ENCODE results near the gene PDCL3.

The PDCL3 gene

DNA sequence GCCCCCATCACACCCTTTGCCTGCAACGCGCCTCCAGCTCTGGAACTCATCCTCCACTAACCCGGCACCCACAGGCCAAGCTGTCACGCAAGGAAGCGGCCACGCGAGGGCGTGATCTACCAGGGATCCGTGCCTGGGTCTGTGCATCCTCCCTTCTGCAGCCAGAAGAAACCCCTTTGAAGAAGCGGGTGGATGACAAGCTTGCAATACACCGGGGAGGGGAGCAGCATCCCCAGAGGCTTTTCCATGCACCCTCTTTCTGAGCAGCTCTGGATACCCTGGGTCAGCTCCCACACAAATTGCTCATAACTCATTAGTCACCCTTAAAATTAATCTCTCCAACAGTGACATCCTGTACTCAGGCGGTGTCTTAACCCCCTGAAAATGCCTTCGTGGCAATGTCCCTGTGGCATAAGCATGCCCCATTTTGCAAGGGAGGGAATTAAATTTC is 47.6 kb downstream of the PDCL3 start:
- in situ Hi-C loops (cut with MboI; ENCODE audit: low sequenced_read_pairs): loop anchor here (10.0 to 25.0 kb wide), 2 partner anchors 374 to 577 kb away; no protein-coding TSS in a partner anchor

DNA sequence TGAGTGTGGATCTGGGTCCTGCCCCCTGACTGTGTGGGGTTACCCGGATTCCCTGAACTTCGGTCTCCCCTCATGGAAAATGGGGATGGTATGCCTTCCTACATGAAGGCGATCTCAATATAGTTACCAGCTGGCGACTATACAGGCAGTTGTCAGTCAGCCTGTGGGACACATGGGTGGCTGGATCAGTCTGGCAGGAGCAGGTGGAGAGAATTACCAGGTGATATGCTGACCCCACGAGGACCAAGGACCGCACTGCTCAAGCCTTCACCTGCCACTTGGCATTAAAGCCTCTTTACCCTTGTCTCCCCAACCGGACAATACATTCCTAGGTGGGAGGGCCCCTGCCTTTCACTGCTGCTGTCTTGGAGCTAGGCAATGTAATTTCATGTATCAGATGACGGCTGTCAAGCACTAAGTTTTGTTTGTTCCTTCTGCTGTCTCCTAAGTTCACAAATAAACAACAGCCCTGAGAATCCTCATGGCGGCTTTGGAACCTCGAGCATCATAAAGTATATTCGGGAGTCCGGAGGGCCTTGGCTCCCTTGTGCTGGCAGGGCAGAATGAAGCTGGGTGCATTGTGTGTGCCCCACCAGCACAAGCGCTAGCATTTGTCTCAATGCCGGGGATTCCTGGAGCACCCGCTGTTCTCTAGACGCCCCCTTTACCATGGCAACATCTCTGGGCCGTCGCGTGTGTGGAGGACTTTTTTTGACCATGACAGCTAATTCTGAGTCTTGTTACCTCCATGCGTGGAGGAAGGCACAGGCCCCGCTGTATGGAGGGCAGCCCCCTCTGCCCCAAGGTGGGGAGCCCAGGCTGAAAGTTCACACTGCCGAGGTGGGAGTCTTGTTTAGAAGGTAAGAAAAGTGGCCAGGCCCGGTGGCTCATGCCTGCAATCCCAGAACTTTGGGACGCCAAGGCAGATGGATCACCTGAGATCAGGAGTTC is 48.6 kb downstream of the PDCL3 start:
- in situ Hi-C loops (cut with MboI; ENCODE audit: low sequenced_read_pairs): loop anchor here (10.0 to 25.0 kb wide), 2 partner anchors 373 to 576 kb away; no protein-coding TSS in a partner anchor

DNA sequence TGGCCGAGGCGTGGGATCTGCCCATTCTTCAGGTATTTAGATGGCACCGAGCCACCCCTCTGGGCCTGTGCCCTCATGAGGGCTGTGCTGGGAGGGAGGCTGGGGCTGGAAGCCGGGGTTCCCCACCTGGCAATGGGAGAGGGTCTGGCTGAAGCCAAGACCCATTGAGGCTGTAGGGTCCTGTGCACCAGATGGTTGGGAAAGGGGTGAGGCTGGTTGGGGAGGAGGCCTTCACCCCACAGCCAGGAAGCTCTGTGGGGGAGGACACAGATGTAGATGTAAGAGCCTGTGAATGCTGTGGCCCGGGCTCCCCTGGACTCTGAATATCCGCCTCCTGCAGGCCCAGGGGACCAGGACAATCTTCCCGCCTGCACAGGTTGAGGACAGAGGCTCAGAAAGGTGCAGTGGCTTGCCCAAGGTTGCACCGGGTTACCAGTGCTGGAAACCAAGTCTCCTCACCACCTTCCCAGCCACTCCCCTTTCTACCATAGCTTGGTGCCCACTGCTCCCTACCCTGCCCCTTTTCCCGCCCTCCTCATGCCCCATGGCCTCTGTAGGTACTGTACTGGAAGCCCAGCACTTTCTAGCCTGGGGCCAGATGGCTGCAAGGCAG is 49.7 kb downstream of the PDCL3 start:
- in situ Hi-C loops (cut with MboI; ENCODE audit: low sequenced_read_pairs): loop anchor here (10.0 to 25.0 kb wide), 2 partner anchors 372 to 575 kb away; no protein-coding TSS in a partner anchor

DNA sequence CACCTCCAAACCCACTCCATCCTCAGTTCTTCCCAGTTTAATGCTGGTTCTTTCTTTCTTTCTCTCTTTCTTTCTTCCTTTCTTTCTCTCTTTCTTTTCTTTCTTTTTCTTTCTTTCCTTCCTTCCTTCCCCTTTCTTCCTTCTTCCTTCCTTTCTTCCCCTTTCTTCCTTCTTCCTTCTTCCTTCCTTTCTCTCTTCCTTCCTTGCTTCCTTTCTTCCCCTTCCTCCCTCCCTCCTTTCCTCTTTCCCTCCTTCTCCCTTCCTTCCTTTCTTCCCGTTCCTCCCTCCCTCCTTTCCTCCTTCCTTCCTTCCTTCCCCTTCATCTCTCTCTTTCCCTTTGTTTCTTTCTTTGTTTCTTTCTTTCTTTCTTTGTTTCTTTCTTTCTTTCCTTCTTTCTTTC is 50.9 kb downstream of the PDCL3 start:
- in situ Hi-C loops (cut with MboI; ENCODE audit: low sequenced_read_pairs): loop anchor here (10.0 to 25.0 kb wide), 2 partner anchors 371 to 574 kb away; no protein-coding TSS in a partner anchor

DNA sequence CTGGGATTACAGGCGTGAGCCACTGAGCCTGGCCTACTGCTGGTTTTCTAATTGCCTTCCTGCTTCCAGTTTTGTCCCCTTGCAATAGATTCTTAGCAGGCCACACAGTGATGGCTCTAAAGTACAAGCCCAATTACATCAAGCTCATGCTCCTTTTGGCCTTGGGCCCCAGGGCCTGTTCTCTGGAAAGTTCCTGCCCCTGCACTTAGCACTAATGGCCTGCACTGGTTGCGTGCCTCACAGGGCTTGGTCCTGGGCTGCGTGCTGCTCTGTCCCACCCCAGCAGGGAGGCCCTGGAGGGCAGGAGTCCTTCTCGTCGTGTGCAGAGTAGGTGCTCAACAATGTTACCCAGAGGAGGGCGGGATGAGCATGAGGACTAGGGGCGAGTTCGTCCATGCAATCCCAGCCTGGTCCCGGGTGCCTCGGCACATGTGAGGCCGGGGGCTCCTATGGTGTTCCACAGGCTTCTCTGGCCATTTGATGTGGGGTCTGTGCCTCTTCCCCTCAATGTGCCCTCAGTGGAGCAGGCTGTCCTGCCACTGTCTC is 51.7 kb downstream of the PDCL3 start:
- in situ Hi-C loops (cut with MboI; ENCODE audit: low sequenced_read_pairs): loop anchor here (10.0 to 25.0 kb wide), 2 partner anchors 370 to 573 kb away; no protein-coding TSS in a partner anchor

DNA sequence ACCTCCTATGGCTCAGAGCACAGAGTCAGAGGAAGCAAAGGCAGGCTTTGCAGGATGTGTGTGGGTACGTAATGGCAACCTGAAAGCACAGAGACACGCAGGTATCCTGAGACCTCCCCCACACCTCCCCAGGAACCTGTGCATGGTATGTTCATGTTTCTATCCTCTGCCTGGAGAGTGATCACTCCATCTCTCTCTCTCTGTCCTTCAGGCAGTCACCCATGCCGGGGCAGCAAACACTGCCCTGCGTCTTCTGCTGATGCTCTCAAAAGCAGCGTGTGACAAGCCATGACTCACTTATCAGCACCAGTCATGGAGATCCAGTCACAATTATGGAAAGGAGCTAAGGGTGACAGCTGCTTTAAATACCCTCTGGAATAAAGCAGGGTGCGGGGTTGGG is 52.7 kb downstream of the PDCL3 start:
- in situ Hi-C loops (cut with MboI; ENCODE audit: low sequenced_read_pairs): loop anchor here (10.0 to 25.0 kb wide), 2 partner anchors 369 to 572 kb away; no protein-coding TSS in a partner anchor

DNA sequence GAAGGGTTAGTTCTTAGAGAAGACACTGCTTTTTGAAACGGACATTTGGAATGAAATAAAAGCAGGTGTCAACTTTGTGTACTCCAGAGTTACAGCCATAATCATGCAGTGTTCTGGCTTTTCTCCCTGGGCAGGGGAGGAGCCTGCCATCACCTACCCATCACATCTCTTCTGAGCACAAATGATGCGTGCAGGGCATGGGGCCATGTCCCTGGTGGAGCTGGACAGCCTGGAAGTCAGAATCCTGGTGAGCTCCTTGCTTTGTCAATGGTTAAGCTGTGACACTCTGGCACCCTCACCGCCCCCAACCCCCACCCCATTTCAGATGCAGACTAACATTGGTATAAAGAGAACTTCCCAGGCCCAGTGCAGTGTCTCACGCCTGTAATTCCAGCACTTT is 53.1 kb downstream of the PDCL3 start:
- in situ Hi-C loops (cut with MboI; ENCODE audit: low sequenced_read_pairs): loop anchor here (10.0 to 25.0 kb wide), 2 partner anchors 369 to 571 kb away; no protein-coding TSS in a partner anchor

DNA sequence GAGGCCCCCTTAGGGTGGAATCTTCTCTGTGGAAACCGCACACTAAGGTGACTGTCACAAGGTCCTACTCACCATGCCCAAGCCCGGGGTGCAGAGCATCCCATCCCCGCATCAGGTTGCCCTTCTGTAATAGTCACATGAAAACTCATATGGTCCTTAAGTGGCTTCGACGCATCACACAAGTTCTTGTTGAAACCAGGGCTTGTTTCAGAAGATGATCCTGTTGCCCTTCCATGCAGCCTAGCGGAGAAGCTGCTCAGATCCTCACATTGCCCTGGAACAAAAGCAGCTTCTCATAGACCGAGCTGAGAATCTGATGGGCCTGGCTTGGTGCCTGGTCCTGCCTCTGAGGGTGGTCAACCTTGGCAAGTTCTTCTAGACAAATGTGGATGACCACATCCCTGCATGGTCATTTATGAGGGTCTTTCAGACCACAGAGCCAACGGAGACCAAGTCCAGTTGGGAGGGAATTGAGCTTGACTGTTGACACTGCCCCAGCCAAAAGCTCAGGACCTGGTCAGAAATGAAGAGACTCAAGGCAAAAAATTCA is 54.1 kb downstream of the PDCL3 start:
- in situ Hi-C loops (cut with MboI; ENCODE audit: low sequenced_read_pairs): loop anchor here (10.0 to 25.0 kb wide), 2 partner anchors 368 to 570 kb away; no protein-coding TSS in a partner anchor

DNA sequence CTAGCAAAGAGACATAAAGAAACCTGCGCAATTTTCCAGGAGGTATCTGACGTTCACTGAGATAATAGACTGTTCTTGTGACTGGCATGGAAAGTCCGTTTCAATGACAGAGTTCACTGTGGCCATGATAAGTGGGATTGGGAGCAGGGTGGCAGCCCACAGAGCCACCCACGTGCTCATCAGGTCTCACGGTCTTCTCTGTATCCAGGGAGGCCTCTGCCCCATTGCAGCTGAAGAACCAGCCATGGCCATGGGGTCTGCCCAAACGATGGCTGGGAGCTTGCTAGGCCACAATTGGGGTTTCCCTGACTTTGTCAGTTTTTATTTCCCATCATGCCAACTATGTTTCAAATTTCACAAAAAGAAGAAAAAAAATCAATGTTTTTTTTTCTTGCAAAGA is 57.2 kb downstream of the PDCL3 start:
- in situ Hi-C loops (cut with MboI; ENCODE audit: low sequenced_read_pairs): loop anchor here (10.0 to 25.0 kb wide), 2 partner anchors 365 to 567 kb away; no protein-coding TSS in a partner anchor

DNA sequence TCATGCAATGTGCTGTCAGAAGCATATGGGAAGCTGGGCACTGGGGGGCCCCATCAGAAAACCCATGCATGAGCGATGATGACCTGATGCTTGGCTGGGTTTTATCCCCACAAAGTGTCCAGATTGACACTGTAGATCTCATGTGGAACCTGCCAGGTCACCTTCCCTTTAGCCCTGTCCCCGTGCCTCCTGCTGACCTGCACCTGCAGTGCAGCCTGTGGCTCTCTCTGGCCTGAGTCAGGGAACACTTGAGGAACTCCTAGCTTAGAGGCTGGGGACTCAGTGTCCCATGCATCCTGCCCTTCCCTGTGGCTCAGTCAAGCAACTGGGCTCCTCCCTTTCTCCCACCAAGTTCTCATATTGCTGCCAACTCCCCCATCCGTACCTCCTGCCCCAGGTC is 57.7 kb downstream of the PDCL3 start:
- in situ Hi-C loops (cut with MboI; ENCODE audit: low sequenced_read_pairs): loop anchor here (25.0 kb wide), 1 partner anchor 567 kb away; no protein-coding TSS in a partner anchor

DNA sequence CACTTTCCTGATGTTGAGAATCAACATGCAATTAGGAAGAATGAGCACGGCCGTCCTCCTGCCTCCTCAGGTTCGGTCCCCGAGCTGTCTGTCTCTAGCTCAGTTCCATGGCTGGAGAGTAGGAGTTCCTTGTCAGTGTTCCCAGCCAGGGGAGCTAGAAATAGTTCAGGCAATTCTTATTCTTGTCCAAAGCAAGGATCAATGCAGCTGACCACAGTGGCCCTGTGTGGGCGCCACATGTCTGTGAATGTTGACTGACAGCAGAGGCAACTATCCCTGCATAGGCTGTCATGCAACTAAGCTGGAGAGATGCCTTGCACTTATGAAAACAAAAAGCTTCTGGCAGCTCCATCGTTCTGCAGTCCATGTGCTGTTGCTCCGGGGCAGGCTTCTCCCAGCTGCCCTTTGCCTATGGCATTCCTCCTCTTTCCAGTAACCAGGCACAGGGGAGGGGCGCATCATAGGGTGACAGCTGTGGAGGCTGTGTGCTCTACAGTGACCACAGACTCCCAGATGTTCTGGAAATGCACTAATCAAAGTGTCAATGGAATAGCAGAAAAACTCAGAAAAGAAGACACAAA is 58.7 kb downstream of the PDCL3 start:
- in situ Hi-C loops (cut with MboI; ENCODE audit: low sequenced_read_pairs): loop anchor here (25.0 kb wide), 1 partner anchor 566 kb away; no protein-coding TSS in a partner anchor

DNA sequence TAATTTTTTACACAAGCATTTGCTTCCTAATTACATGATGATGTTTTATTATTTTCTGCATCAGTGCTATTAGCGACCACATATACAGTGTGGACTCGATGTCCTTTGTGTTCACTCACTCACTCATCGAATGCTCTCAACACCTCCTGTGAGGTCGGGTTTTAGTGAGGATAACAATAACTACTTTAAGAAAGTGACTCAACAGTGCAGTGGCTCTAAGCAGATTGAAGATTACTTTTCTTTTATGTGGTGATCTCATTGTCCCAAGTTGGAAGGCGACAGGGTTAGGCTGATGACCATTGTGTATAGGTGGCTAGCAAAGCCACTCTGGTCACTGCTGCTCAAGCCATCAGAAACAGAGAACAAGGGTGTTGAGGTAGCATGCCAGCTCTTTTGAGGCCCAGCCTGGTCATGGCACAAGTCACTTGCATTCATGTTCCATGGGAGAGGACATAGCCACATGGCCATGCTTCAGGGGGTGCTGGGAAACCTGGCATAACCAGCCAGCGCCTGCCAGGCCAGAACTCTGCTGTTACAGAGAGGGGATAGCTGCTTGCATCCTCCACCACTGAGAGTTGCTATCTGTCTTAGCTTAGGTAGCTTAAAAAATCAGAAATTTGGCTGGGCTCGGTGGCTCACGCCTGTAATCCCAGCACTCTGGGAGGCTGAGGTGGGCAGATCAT is 60.4 kb downstream of the PDCL3 start:
- in situ Hi-C loops (cut with MboI; ENCODE audit: low sequenced_read_pairs): loop anchor here (25.0 kb wide), 1 partner anchor 564 kb away; no protein-coding TSS in a partner anchor

DNA sequence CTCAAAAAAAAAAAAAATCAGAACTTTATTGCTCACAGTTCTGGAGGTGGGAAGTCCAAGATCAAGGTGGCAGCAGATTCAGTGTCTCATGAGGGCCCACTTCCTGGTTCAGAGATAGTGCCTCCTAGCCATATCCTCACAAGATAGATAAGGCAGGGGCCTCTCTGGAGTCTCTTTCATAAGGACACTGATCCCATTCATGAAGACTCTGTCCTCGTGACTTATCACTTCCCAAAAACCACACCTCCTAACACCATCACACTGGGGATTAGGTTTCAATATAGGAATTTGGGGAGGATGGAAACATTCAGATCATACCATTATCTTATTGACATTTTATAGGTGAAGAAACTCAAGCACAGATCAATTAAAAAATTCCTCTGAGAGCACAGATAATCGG is 61.1 kb downstream of the PDCL3 start:
- in situ Hi-C loops (cut with MboI; ENCODE audit: low sequenced_read_pairs): loop anchor here (25.0 kb wide), 1 partner anchor 563 kb away; no protein-coding TSS in a partner anchor

DNA sequence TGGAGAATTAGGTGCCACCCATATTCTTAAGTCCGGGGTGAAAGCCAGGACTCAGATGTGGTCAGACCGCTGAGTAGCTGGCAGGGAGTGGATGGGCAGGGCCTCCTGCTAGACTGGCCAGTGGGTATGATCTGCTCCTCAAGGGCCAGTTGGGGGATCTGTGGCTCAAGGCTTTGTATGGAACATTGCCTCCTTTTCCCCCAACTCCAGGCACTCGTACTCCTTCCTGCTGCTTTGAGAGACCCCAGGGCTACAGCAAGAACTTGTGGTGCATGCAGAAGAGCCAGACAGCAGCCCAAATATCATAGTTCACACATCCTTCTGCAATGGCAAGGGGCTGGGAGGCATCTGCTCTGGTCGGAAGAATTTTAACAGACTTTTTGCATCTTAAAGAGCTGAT is 61.7 kb downstream of the PDCL3 start:
- in situ Hi-C loops (cut with MboI; ENCODE audit: low sequenced_read_pairs): loop anchor here (25.0 kb wide), 1 partner anchor 563 kb away; no protein-coding TSS in a partner anchor

DNA sequence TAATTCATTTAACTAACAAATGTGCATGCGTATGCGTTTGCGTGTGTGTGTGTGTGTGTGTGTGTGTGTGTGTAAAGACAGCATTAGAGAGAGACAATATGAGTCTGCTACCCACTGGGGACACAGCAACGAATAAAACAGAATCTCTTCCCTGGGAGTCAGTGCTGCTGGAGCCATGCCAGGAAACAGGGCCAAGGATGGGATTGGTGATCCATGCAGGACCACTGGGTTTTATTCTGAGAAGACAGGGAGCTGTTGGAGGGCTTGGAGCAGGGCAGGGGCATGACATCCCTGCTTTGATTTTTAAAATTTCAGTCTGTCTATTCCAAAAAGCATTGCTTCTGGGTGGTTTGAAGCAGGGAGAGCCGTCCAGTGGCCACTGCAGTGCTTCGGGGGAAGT is 62.9 kb downstream of the PDCL3 start:
- in situ Hi-C loops (cut with MboI; ENCODE audit: low sequenced_read_pairs): no loop called here
